NCI-H774 (cell line): ENCODE data around the gene KIF3C.
A peak's percentile ranks its signal among the peaks of the same experiment; 100 is the strongest.
"Not testable (repeated sequence)": the region's sequence is repeated elsewhere in the genome, so short reads cannot be mapped to it uniquely, and the experiment has no call there.

Experiments used
- DNase-seq: peaks from one replicate; lab custom pipeline; 2025; lab: John Stamatoyannopoulos, UW

The KIF3C gene

DNA sequence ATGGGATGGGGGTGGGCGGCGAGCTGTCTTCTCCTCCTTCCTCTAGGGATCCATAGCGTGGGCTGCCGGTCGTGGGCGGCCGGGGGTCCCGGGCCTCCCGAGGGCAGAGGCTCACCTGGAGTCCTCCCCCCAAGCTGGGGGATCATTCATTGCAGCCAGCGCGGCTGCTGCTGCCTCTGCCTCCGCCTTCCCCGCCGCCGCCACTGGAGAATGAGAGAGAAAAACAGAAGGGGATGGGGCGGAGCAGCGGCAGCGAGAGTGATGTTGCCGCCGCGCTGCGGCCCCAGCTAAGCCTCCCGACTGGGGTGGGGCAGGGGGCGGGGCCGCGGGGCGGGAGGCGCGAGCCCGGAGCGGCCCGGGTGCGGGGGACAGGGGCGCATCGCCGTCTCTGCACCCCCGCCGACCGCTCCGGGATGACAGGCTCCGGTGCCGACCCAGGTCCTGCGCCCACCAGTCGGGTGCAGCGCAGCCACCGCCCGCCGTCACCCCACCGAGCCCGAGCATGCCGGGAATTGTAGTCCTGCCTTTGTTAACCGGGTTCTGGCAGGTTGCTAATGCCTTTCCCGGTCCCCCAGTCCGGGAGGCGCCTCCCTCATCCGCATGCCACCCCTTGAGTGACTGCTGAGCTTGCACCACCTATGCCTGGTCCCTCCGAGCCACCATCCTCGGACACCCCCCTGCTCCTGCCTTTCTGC is at the start of gene KIF3C:
KIF3C (minus strand) TSS at position 225 of the 695 bp plus-strand sequence. CDS start 580 bp downstream, outside the sequence.
- DNase-seq: peak; percentile 60

- not testable (repeated sequence) for DNase-seq
Measured at GRCh38 chr2:26028083-26028482, 45.8 kb upstream of the KIF3C start.

DNA sequence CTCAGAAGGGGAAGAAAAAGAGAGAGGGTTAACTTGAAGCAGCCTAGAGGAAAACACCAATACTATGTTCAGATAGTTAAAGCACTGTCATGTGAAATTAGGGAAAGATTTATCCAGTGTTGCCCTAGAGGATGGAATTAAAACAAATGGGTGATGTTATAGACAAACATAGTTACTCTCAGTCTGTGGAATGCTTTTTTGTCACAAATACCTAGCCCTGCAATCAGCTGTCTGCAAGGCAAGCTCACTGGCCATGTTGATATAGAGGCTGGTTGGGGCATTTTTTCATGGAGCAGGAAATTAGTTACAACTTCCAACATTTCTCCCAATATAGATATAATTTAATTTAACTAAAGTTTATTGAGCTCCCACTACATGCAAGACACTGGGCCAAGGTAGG is 43.2 kb upstream of the KIF3C start:
- no peak for DNase-seq

DNA sequence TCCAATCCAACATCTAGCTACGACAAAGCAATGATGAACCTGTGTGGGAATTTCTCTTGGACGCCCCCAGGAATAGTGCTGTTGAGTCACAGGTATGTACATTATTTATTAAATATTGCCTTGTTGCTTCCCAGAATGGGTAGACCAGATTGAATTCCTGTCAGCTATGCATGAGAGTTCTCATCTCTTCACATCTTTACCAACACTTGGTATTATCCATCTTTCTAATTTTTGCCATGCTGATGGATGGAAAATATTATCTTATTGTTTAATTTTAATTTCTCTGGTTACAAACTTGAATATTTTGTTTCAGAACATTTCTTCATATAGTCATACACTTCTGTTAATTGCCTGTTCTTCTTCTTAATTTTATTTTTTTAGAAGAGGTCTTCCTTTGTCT is 42.0 kb upstream of the KIF3C start:
- no peak for DNase-seq

DNA sequence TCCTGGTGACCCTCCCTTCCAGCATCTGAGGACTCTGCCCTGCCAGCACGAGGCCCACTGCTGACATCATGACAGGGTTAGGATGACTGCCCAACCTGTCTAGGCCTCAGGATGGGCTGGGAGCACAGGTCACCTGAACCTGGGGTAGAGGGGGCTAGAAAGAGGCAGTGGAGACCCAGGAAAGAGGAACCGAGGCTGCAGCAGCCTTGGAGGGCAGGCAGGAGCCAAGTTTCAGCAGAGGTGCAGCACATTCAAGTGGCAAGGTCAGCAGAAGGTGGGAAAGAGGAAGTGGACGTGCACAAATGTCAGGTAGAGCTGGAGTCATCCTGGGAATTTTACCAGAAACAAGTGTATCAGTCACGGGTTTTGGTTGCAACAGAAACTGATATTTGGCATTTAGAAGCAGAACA is 37.9 kb upstream of the KIF3C start:
- no peak for DNase-seq

GRCh38 chr2:26018184-26019055 is 36.1 kb upstream of the KIF3C start:
- DNase-seq: peak; percentile 30

DNA sequence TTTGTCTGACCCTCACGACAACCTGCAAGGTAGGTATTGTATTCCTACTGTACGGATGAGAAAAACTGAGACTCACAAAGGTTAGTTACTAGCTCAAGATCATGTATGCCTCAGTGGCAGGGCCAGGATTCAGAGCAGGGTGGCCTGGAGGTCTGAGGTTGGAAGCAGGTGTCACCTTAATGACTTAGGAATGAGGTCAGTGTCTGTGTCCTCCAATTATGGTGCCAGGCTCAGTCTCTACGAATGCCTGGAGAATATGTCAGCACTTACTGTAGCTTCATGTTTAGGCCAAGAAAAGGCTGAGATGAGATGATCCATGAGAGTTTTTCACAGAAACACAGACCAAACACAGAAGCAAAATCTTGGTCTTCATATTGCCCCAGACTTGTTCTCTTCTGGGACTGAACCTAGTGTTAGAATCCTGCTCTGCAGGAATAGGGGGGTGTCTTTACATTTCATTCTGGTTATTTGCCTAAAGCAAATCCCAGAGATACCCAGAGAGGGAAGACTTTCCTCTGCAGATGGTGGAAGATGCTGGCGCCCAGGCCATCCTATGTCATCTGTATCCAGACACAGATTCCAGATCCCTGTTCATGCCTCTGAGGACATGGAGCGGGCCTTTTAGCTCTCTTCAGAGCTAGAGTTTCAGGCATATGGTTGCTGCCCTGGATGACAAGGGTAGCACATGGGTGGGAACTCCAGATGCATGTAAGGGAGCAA is 35.3 kb upstream of the KIF3C start:
- DNase-seq: no peak

GRCh38 chr2:26016706-26017045 is 34.4 kb upstream of the KIF3C start:
- not testable (repeated sequence) for DNase-seq

DNA sequence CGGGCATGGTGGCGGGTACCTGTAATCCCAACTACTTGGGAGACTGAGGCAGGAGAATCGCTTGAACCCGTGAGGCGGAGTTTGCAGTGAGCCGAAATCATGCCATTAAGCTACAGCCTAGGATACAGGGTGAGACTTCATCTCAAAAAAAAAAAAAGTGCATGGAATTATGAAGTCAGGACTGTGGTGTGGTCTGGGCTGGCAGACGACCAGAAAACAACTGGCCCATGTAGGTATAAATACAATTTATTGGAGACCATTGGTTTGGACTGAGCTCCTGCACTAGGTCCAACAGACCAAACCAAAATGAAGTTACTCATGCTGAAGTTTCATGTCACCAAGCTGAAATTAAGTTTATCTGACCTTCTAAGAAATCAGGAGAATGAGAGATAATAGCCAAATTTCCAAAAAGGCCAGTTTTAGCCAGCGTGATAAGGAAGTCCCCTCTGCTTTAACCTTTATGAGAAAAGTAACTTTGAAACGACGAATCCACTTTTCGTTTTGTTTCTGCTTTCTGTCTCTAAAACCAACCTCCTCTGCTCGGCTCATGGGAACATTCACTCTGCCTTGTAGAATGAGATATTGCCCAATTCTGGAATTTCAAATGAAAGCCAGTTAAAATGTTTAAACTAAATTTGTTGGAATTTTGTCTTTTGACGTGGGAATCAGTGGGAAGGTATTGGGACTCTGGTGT is 33.9 kb upstream of the KIF3C start:
- no peak for DNase-seq

DNA sequence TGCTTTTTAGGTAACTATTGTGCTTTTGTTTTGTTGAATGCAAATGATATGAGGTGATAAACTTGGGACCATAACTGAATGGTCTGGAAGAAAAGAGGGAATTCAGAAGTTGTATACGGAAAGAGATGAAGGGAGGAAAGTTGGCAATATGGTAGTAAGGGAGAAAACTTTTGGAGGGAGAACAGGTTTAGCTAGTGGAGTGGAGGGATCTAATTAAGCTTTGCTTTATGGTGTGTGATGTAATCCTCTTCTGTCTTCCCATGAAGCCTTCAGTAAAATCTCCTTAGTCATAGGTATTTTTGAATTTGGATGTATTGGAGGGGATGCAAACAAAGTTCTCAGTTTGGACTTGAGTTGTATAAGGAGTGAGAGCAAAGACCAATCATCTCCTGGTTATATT is 31.4 kb upstream of the KIF3C start:
- DNase-seq: no peak

GRCh38 chr2:26011990-26012856 is 29.9 kb upstream of the KIF3C start:
- DNase-seq: peak; percentile 47

DNA sequence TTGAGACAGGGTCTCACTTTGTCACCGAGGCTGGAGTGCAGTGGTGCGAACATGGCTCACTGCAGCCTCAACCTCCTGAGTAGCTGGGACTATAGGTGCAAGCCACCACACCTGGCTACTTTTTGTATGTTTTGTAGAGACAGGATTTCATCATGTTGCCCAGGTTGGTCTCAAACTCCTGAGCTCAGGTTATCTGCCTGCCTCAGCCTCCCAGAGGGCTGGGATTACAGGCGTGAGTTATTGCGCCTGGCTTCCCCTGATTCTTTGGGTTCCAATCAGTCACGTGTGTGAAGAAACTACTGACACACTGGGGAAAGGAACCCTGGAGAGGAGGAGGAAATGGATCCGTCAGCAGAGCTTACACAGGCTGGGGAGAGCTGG is 29.3 kb upstream of the KIF3C start:
- no peak for DNase-seq

GRCh38 chr2:26010943-26011342 is 28.6 kb upstream of the KIF3C start:
- DNase-seq: no peak

- no peak for DNase-seq
Measured at GRCh38 chr2:26009567-26009963, 27.3 kb upstream of the KIF3C start.

DNA sequence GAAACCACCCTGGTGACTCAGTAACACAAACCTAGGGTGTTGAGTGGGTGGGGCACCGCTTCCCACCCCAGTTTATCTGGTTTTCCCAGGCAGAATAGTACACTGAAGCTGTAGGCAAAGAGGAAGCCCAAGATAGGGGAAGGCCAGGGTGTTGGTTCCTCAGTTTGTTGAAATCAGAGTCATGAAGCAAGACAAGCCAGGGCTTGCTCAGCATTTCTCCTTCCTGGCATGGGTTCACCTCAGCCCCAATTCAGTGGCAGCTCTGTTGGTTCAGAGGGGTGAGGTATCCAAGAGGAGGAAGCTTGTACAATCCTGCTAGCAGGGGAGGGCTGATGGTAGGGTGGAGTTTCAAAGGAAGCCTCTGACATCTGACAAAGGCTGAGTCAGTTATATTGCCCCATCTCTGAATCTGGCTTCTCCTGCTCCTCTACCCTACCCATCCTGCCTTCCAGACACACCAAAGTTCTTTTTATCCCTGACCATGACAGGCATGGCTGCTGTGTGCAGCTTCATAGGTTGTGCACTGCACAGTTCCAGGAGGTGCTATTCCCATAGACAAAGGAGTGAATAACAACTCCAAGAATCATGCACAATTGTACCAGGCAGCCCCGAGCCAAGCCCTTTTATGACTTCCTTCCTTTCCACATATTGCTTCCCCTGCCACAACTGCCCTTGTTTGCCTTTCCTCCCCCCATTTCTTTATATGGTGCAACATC is 26.7 kb upstream of the KIF3C start:
- no peak for DNase-seq

DNA sequence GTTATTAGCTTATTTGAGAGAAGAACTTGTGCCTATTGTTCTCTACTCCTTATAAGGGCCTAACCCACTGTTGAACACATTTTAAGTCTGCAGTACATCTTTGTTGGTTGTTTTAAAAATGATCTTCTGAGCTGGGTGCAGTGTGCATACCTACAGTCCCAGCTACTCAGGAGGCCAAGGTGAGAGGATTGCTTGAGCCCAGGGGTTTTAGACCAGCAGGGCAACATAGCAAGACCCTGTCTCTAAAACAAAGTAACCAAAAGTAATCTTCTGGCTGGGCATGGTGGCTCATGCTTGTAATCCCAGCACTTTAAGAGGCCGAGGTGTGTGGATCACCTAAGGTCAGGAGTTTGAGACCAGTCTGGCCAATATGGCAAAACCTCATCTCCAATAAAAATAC is 25.8 kb upstream of the KIF3C start:
- DNase-seq: no peak

- DNase-seq: no peak
Measured at GRCh38 chr2:26002632-26003310, 20.5 kb upstream of the KIF3C start.

GRCh38 chr2:26001743-26002351 is 19.6 kb upstream of the KIF3C start:
- DNase-seq: no peak

DNA sequence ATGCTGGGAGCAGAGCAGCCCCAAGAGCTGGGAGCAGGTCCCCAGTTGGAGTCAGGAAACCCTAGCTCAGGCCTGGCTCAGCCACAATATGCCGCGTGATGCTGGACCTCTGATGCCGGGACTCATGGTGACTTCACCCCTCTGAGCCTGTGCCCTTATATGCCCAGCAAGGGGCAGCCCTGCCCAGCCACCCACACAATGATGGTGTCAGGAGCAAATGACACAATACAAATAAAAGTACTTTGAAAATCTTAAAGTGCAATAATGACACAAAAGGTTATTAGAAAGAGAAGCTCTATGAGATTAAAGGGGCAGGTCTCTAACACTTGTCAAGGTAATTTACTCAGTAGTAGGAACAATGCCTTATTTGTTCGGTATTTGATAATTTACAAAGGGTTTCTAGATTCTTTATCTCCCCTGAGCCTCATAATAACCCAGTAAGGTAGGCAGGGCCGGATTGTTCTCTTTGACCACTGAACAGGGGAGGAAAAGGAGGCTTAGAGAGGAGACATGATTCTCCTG is 18.3 kb upstream of the KIF3C start:
- no peak for DNase-seq
